ENCODE results near the gene MAPKAPK2. TPM values are rescaled to one million over a fixed set of nuclear protein-coding genes. Genes with fewer than 3 reads are reported as not detected.

The MAPKAPK2 gene
- total RNA-seq, 1 donor from 2014 or later: 168 TPM

GRCh38 chr1:206702803-206703202 is 18.1 kb downstream of the MAPKAPK2 start:
- no peak for DNase-seq (ENCODE audit: low spot score)

GRCh38 chr1:206703661-206704060 is 19.0 kb downstream of the MAPKAPK2 start:
- no peak for DNase-seq (ENCODE audit: low spot score)

- DNase-seq (ENCODE audit: low spot score): no peak
Observed at GRCh38 chr1:206704226-206704625, 19.5 kb downstream of the MAPKAPK2 start.

GRCh38 chr1:206705191-206705590 is 20.5 kb downstream of the MAPKAPK2 start:
- no peak for DNase-seq (ENCODE audit: low spot score)

- no peak for DNase-seq (ENCODE audit: low spot score)
Observed at GRCh38 chr1:206705726-206706297, 21.1 kb downstream of the MAPKAPK2 start.

- no peak for DNase-seq (ENCODE audit: low spot score)
Observed at GRCh38 chr1:206706298-206706791, 21.6 kb downstream of the MAPKAPK2 start.

- no peak for DNase-seq (ENCODE audit: low spot score)
Observed at GRCh38 chr1:206706806-206707366, 22.2 kb downstream of the MAPKAPK2 start.

GRCh38 chr1:206708058-206708457 is 23.4 kb downstream of the MAPKAPK2 start:
- no peak for DNase-seq (ENCODE audit: low spot score)

GRCh38 chr1:206708882-206709281 is 24.2 kb downstream of the MAPKAPK2 start:
- DNase-seq (ENCODE audit: low spot score): no peak

- no peak for DNase-seq (ENCODE audit: low spot score)
Observed at GRCh38 chr1:206709322-206709721, 24.6 kb downstream of the MAPKAPK2 start.

- no peak for DNase-seq (ENCODE audit: low spot score)
Observed at GRCh38 chr1:206709772-206710459, 25.2 kb downstream of the MAPKAPK2 start.

- DNase-seq (ENCODE audit: low spot score): no peak
Observed at GRCh38 chr1:206710460-206710823, 25.7 kb downstream of the MAPKAPK2 start.

- DNase-seq (ENCODE audit: low spot score): no peak
Observed at GRCh38 chr1:206713070-206713469, 28.4 kb downstream of the MAPKAPK2 start.

- no peak for DNase-seq (ENCODE audit: low spot score)
Observed at GRCh38 chr1:206713910-206714312, 29.2 kb downstream of the MAPKAPK2 start.

- DNase-seq (ENCODE audit: low spot score): peak; percentile 81
Observed at GRCh38 chr1:206714331-206715058, 29.8 kb downstream of the MAPKAPK2 start.

- no peak for DNase-seq (ENCODE audit: low spot score)
Observed at GRCh38 chr1:206715120-206715519, 30.4 kb downstream of the MAPKAPK2 start.

GRCh38 chr1:206715552-206716158 is 30.9 kb downstream of the MAPKAPK2 start:
- no peak for DNase-seq (ENCODE audit: low spot score)

- DNase-seq (ENCODE audit: low spot score): no peak
Observed at GRCh38 chr1:206716159-206716869, 31.6 kb downstream of the MAPKAPK2 start.

GRCh38 chr1:206716870-206717673 is 32.4 kb downstream of the MAPKAPK2 start:
- DNase-seq (ENCODE audit: low spot score): no peak

- no peak for DNase-seq (ENCODE audit: low spot score)
Observed at GRCh38 chr1:206717674-206717989, 32.9 kb downstream of the MAPKAPK2 start.
